ENCODE measurements around the gene ARHGAP42.
A peak's percentile ranks its signal among the peaks of the same experiment; 100 is the strongest.

ARHGAP42 gene

GRCh38 chr11:100832829-100833228, 145.7 kb downstream of the ARHGAP42 start:
- peak; percentile 7 for DNase-seq (ENCODE audit: low spot score)

DNA sequence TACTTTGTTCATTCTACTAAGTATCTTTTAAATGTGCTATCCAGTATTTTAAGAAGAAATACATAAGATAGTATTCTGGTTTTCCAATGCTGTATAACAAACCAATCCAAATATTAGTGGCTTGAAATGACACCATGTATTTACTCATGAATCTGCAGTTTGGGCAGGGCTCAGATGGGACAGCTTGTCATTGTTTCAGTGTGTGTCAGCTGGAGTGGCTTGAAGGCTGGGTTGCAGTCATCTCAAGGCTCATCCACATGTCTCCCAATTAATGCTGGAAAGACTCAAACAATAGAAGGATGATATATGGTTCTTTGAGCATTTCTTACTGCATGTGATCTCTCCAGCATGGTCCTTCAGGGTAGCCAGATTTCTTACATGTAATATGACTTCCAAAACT, 146.2 kb downstream of the ARHGAP42 start:
- DNase-seq (ENCODE audit: low spot score), result no peak

DNA sequence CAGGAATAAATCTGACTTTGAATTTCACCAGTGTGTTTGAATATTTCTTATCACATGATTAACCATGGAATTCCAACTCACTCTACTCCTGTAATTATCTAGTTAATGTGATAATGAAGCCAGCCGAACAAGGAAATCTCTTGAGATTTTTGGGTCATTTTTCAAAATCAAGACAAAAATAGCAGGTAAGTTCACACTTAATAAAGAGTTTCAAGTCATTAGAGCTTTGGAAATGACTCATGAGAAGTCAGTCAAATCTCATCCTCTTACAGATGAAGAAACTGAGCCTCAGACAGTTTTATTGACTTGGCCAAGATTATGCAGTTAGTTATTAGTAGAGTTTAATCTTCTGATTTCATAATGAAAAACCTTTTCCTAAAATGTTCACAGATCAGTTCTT, 148.8 kb downstream of the ARHGAP42 start:
- DNase-seq (ENCODE audit: low spot score), result no peak

GRCh38 chr11:100837311-100837710, 150.2 kb downstream of the ARHGAP42 start:
- DNase-seq (ENCODE audit: low spot score), result no peak

- DNase-seq (ENCODE audit: low spot score), result no peak
Measured at GRCh38 chr11:100841711-100842407, 154.8 kb downstream of the ARHGAP42 start.

DNA sequence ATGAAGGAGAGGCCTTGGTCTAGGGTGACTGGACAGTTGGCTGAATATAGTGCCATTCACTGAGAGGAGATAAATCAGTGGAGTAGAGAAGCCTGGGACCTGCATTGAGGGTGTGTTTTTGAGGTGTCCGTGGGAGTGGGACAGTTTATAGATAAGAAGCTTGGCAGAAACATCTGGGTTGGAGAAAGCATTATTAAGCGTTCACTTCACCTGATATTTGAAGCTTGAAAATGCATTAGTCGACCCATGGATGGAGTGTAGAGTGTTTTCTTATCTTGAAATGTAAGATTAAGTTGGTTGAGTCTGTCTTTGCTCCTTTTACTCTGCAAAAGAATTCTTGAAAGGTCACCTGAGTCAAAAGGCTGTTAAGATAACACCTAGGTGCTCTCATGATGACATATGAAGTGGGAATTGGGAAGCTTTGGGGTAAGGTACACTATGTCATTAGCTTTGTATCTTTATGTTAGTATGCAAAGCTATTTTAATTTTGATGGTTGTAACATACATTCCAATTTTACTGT, 160.7 kb downstream of the ARHGAP42 start:
- no peak for DNase-seq (ENCODE audit: low spot score)

DNA sequence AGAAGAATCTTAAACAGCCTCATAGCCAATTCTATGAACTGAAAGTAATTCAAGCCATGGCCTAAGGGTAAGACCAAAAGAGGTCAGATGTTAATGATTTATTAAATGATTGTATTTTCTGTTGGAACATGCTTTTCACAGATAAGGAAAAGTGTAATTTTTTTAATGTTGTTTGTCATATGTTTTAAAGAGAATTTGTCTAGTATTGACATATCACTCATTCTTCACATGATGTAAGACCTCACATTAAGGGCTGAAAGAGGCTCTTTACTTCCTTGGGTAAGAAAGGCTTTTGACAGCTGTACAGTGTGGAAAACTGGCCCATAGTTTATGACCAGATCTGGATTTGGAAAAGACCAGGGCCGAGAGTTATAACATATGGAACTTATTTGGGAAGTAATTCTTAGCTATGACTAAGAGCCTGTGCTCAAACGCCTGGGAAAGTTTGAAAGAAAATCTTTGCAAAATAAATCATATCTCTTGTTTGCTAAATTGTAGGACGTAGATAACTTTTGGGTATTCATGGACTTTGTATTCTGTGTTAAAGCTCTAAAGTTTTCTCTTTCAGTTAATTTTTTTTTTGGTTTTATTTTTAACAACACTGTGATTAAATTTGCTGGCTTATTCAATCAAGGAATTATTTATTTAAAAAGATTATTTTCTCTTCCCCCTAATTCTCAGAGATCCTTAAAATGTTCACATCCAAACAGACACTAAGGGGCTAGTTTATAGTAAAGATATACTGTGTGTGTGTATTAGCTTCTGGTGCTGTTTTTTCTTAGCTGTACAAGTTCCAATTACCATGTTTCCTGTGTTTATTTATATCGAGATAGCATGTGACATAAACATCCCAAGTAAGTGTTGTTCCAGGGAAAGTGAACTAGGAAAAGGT, 162.2 kb downstream of the ARHGAP42 start:
- no peak for DNase-seq (ENCODE audit: low spot score)

DNA sequence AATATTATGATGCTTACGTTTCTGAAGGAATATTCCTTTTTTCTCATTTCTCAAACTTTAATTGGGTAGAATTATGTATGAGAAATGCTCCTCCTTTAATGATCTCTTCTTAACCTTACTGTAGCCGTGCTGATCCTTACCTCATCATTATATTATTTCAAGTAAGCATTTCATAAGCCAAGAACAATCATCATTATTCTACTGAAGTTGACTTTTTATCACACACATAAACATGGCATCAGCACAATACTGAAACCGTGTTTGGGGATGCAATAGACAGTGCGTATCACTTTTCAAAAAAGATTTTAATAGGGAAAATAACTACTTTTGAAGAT, 162.8 kb downstream of the ARHGAP42 start:
- DNase-seq (ENCODE audit: low spot score), result no peak

- DNase-seq (ENCODE audit: low spot score), result no peak
Measured at GRCh38 chr11:100851147-100851546, 164.1 kb downstream of the ARHGAP42 start.

- DNase-seq (ENCODE audit: low spot score), result no peak
Measured at GRCh38 chr11:100851584-100852152, 164.6 kb downstream of the ARHGAP42 start.

DNA sequence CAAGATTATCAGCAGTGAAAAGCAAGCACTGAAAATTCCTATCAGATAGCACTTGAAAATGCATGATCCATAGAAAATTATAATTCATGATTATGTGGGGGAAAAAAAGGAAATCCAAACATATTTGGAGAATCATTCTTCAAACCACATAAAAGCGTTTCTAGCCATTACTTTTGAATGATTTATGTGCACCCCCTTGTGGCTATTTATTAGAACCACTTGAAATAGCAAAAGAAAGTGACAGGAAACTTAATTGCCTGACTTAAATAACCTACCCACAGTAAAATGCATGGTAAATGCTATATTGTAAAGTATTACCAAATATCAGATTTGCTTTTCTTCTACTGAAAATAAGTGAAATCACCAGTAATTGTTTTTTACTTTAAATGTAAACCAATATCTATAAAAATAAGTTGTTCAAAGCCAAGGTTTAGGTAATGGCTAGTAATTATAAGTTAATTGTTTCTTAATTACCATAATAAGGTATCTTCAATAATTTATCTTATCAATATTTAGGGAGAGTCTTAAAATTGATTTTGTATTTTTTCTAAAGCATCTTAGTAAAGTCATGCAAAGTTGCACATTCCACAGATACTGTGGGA, 168.5 kb downstream of the ARHGAP42 start:
- peak; percentile 50 for DNase-seq (ENCODE audit: low spot score)

- DNase-seq (ENCODE audit: low spot score), result no peak
Measured at GRCh38 chr11:100857236-100858005, 170.3 kb downstream of the ARHGAP42 start.

GRCh38 chr11:100860318-100861155, 173.4 kb downstream of the ARHGAP42 start:
- DNase-seq (ENCODE audit: low spot score), result no peak

DNA sequence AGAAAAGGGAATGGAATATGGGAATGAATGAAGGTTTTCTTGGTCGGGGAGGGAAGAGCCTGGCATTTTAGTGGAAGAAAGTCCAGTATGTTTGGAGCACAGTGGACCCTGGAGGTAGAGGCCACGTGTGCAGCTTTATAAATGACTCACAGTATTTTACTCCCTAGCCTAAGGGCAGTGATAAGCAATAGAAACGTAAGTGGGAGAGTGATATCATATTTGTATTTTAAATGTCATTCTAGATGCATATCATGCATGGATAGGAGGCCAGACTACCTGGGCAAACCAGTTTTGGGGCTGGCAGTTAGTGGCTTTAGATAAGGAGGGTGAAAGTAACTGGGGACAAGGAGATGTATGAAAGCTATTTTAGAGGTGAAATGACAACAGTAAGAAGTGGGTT, 174.1 kb downstream of the ARHGAP42 start:
- no peak for DNase-seq (ENCODE audit: low spot score)

DNA sequence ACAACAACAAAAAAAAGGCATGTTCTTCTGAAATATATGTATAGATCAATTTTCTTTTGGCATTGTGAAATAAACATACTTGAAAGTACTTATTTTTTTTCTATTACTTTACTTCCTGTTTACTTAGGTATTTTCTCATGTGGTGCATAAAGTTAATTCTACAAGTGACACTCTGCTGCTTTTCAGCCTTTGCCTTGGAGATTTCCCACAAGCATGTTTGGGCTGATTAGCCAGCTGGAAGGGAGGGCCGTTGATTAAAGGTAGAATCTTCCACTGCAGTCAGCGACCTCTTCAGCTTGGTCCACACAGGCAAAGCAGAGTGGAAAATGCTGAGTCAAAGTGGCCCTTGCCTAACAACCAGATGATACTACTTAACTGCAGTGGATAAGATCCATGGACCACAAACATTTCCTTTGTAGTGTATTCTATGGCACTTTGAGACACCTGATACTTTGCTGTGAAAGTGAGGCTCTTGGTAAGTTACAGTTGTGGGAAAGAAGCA, 176.0 kb downstream of the ARHGAP42 start:
- no peak for DNase-seq (ENCODE audit: low spot score)

DNA sequence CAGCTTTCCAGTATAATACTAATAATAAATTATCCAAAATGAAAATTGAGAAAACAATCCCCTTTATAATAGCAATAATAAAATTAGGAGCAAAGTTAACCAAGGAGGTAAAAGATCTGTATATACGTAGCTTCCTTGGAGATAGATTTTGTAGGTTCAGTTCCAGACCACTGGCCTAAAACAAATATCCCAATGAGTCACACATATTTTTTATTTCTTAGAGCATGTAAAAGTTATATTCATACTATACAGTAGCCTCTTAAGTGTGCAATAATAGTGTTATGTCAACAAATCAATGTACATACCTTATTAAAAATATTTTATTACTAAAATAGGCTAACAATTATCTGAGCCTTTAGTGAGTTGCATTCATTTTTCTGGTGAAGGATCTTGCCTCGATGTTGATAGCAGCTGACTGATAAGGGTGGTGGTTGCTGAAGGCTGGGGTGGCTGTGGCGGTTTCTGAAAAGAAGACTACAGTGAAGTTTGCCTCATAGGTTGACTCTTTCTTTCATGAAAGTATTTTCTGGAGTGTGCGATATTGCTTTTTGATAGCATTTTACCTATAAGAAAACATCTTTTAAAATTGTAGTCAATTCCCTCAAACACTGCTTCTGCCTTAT, 178.5 kb downstream of the ARHGAP42 start:
- no peak for DNase-seq (ENCODE audit: low spot score)

GRCh38 chr11:100866453-100866852, 179.4 kb downstream of the ARHGAP42 start:
- no peak for DNase-seq (ENCODE audit: low spot score)

- no peak for DNase-seq (ENCODE audit: low spot score)
Measured at GRCh38 chr11:100867606-100868005, 180.5 kb downstream of the ARHGAP42 start.

GRCh38 chr11:100869328-100869727, 182.2 kb downstream of the ARHGAP42 start:
- DNase-seq (ENCODE audit: low spot score), result no peak

GRCh38 chr11:100870138-100870537, 183.1 kb downstream of the ARHGAP42 start:
- no peak for DNase-seq (ENCODE audit: low spot score)
